ENCODE measurements around the gene RGS7. TPM values are rescaled to one million over a fixed set of nuclear protein-coding genes. Genes with fewer than 3 reads are reported as not detected.

RGS7 gene
- polyA plus RNA-seq, 1 donor from 2014 or later: 24.2 TPM

GRCh38 chr1:241186716-241187115, 170.3 kb downstream of the RGS7 start:
- H3K9me3 ChIP-seq (ENCODE audit: low read length): no peaks in the 10 kb centered on the region
- H3K27me3 ChIP-seq (ENCODE audit: insufficient read depth, low read depth, low read length): no peaks in the 10 kb centered on the region
- no peak overlapping the region for H3K4me3 ChIP-seq (ENCODE audit: low read length)
- TF ChIP-seq MXI1 (conservative IDR thresholded peaks at IDR 0.05; ENCODE audit: poor library complexity, severe bottlenecking): no peak
- TF ChIP-seq TAF1 (IDR thresholded peaks at IDR 0.05; ENCODE audit: low read depth): no peak
- no peak for TF ChIP-seq POLR2AphosphoS5 (IDR thresholded peaks at IDR 0.05)
- TF ChIP-seq CTCF (IDR thresholded peaks at IDR 0.05; ENCODE audit: poor library complexity, severe bottlenecking): no peak
- TF ChIP-seq RAD21 (conservative IDR thresholded peaks at IDR 0.05): no peak
- TF ChIP-seq EP300 (conservative IDR thresholded peaks at IDR 0.05; ENCODE audit: poor library complexity, severe bottlenecking): no peak
- TF ChIP-seq EZH2 (IDR thresholded peaks at IDR 0.05; ENCODE audit: borderline replicate concordance, insufficient read depth, low read length, poor library complexity, severe bottlenecking): no peak
- TF ChIP-seq SMC3 (conservative IDR thresholded peaks at IDR 0.05; ENCODE audit: poor library complexity): no peak
- TF ChIP-seq REST (IDR thresholded peaks at IDR 0.05; ENCODE audit: borderline replicate concordance): no peak
- H3K79me2 ChIP-seq (replicated peaks; ENCODE audit: insufficient read depth, low read length): no peaks in the 10 kb centered on the region
- no peak overlapping the region for H3K27ac ChIP-seq (ENCODE audit: low read length)
- H3K9ac ChIP-seq (ENCODE audit: low read length): no peak overlapping the region
- no peak overlapping the region for H2AFZ ChIP-seq (ENCODE audit: low read depth, low read length)
- no peaks in the 10 kb centered on the region for H3K36me3 ChIP-seq (ENCODE audit: insufficient read depth, low read length)
- no peaks in the 10 kb centered on the region for H4K20me1 ChIP-seq (ENCODE audit: insufficient read depth)
- no peak overlapping the region for H3K4me2 ChIP-seq (ENCODE audit: low read length)
- no peaks in the 10 kb centered on the region for H3K9me2 ChIP-seq (ENCODE audit: insufficient read depth, low read length)
- H3F3A ChIP-seq (ENCODE audit: insufficient read depth, low read length, poor library complexity, severe bottlenecking): no peaks in the 10 kb centered on the region

- Histone ChIP-seq H3K9me2 (ENCODE audit: insufficient read depth, low read length) (no peaks in the 10 kb centered on the region), H2AFZ (ENCODE audit: low read depth, low read length) (no peak overlapping the region), H3K27ac (ENCODE audit: low read length) (no peak overlapping the region), H3K9me3 (ENCODE audit: low read length) (no peaks in the 10 kb centered on the region), H3F3A (ENCODE audit: insufficient read depth, low read length, poor library complexity, severe bottlenecking) (no peaks in the 10 kb centered on the region), H3K79me2 (replicated peaks; ENCODE audit: insufficient read depth, low read length) (no peaks in the 10 kb centered on the region), H3K9ac (ENCODE audit: low read length) (no peak overlapping the region), H4K20me1 (ENCODE audit: insufficient read depth) (no peaks in the 10 kb centered on the region), H3K27me3 (ENCODE audit: insufficient read depth, low read depth, low read length) (no peaks in the 10 kb centered on the region), H3K4me2 (ENCODE audit: low read length) (no peak overlapping the region), H3K4me3 (ENCODE audit: low read length) (no peak overlapping the region), H3K36me3 (ENCODE audit: insufficient read depth, low read length) (no peaks in the 10 kb centered on the region)
- TF ChIP-seq RAD21 (conservative IDR thresholded peaks at IDR 0.05): no peak
- no peak for TF ChIP-seq SMC3 (conservative IDR thresholded peaks at IDR 0.05; ENCODE audit: poor library complexity)
- no peak for TF ChIP-seq MXI1 (conservative IDR thresholded peaks at IDR 0.05; ENCODE audit: poor library complexity, severe bottlenecking)
- no peak for TF ChIP-seq REST (IDR thresholded peaks at IDR 0.05; ENCODE audit: borderline replicate concordance)
- no peak for TF ChIP-seq POLR2AphosphoS5 (IDR thresholded peaks at IDR 0.05)
- no peak for TF ChIP-seq TAF1 (IDR thresholded peaks at IDR 0.05; ENCODE audit: low read depth)
- TF ChIP-seq EZH2 (IDR thresholded peaks at IDR 0.05; ENCODE audit: borderline replicate concordance, insufficient read depth, low read length, poor library complexity, severe bottlenecking): no peak
- TF ChIP-seq EP300 (conservative IDR thresholded peaks at IDR 0.05; ENCODE audit: poor library complexity, severe bottlenecking): no peak
- TF ChIP-seq CTCF (IDR thresholded peaks at IDR 0.05; ENCODE audit: poor library complexity, severe bottlenecking): no peak
Observed at GRCh38 chr1:241181971-241182370, 175.0 kb downstream of the RGS7 start.
